ENCODE data around the gene SH3RF3.

The SH3RF3 gene

DNA sequence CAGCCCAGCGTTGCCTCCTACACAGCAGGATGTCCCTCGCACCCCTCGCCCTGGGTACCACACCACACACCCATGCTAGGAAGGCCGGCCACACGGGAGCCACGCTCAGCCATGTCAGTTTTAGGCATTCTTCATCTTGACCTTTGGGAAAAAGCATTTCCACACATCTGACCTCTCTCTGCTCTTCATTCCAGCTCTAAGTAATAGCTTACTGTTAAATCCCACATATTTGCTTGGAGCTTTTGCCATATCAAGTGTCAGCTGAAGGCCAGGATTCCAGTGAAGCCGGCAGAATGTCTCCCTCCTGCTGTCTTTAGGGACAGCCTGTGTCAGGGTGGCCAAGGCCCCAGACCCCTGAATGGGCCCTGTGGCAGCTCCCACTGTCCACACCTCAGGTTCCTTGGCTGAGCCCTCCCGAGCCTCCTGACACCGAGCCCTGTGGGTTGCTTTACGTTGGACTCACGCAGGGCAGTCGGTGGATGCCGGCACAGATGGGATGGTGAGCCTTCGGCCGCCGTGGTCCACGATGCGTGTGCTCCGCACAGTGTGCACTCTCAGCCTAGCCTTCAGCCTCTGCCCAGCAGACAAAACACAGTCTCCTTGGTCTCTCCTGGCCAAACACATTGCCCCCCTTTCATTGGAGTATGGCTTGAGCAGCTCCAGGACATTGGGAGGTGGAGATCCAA, 282.8 kb downstream of the SH3RF3 start:
- no peak for DNase-seq (ENCODE audit: low read depth in 2 of 2)

DNA sequence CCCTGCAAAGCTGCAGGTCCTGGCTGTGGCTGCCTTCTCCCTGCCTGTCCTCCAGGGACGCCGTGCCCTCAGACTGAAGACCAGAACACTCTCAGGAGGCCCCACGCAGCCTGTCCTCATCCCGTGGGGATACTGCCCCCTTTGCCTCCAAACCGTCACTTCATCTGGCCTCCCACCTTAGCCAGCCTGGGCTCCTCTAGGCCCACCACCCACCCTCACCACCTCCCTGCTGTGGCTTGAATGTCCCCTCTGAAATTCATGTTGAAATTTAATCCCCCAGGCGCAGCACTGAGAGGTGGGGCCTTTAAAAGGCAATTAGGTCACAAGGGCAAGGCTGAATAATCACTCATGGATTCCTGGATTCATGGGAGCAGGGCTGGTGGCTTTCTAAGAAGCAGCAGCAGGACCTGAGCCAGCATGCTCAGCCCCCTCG, 286.6 kb downstream of the SH3RF3 start:
- DNase-seq (ENCODE audit: low read depth in 2 of 2): no peak

DNA sequence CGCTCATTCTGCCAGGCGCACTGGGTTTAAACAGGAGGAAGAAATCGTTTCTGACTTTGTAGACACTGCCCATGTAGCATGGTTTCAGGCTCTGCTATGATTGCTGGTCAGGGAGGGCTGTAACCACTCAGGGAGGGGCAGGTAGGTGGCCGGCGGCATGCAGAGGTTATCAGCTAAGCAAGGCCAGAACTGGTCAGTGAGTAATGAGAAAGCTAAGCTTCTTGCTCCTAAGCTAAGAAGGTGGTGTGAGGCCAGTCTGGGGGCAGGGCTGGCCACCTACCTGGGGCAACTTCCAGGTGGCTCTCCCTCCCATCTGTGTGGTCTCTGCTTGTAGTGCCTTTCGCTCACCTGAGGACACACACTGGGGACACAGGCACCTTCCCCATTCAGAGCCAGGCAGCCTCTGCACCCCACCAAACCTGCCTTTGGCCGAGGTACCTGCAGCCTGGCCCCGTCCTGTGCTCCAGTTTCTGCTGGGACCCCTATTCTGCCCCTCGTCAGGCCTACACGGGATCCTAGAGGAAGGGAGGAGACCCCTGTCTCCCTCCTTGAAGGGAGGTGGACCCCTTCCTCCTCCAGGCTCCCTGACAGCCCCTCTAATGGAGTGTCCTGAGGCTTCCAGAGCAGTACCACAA, 288.8 kb downstream of the SH3RF3 start:
- DNase-seq (ENCODE audit: low read depth in 2 of 2): no peak

DNA sequence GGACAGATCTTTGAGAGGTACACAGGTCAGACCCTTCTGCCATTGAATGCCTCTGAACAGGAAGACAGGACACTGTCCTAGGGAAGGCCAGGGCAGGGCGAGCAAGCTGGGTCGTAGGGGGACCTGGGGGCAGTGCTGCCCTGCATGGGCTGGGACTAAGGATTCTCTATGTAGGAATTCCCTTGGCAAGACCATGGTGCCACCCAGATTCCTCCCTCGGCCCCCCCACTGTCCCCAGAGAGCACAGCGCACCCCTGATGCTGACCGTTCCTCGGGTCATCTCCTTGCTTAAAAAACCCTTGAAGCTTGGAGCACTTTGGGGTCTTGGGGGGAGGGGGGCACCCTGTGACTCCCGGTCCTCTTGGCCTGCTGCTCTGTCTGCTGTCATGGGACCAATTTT, 289.7 kb downstream of the SH3RF3 start:
- no peak for DNase-seq (ENCODE audit: low read depth in 2 of 2)

DNA sequence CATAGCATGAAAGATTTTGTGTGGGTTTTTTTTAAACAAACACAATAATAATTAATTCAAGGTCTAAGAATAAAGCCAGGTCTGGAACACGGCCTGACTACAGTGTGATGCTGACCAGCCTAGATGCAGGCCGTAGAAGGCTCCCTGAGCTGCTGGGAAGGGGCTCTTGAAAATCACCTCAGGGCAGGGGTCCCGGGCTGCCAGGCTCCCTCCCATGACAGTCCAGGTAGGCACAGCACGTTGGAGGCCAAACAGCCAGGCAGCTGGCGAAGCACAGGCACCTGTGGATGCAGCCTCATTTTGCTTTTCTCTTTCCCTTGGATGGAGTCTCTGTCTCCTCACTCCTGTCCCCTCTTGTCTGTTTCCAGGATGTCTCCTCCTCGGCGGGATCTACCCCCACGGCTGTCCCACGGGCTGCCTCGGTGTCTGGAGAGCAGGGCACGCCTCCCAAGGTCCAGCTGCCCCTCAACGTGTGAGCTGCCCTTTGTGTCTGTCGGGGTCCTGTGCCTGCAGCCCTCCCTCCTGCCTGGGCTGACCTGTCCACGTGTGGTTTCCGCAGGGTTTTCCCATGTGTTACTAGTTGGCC, 290.3 kb downstream of the SH3RF3 start:
- DNase-seq (ENCODE audit: low read depth in 2 of 2): no peak

DNA sequence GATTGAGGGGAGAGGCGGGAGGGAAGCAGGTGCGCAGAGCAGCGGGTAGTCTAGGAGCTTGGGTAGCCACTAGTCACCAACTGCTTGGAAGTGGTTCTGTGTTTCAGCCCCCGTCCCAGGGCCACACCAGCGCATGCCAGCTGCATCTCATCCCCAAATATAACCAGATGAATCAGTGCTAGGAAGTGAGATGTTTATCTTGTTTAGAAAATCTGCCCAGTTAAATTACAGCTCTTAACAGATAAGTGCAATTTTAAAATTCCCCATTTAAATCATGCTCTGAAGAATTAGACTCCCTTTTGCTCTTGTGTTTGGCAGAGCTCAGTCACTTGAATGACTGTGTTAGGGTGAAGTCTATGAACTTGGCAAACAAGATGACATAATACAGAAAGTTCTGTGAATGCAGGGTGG, 291.0 kb downstream of the SH3RF3 start:
- no peak for DNase-seq (ENCODE audit: low read depth in 2 of 2)

DNA sequence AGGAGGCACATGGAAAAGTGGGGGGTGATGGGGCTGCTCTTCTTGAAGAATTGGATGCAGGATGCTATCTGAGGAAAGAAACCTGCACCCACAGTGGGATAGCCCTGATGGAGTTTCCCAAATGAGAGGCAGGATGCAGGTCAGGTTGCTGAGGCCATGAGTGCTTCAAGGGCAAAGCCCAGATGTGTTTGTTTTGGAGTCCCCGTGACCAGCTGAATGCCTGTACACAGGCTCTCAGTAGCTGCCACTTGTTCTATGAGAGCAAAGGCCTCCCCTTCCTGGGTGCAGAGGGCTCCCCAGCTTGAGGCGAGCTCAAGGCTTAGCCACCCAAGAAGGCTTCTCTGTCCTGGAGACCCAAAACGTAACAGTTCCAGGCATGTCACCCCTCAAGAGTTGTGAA, 292.1 kb downstream of the SH3RF3 start:
- DNase-seq (ENCODE audit: low read depth in 2 of 2): no peak

DNA sequence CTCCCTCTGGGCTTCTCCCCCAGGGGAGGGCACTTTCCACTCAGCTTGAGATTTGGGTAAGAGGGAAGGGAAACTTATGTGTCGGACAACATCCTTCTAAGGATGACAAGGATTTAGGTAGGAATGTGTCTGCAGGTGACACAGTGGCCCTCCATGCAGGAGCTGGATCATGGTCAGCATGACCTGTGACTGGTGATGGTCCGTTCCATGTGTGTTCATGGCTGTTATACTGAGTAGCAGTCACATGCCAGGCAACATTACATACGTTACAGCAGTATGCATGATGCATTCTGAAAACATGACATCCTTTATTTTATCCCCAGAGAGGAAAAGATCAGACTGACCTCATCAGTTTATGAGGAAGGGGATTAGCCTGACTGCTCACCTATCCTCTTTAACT, 292.6 kb downstream of the SH3RF3 start:
- no peak for DNase-seq (ENCODE audit: low read depth in 2 of 2)

DNA sequence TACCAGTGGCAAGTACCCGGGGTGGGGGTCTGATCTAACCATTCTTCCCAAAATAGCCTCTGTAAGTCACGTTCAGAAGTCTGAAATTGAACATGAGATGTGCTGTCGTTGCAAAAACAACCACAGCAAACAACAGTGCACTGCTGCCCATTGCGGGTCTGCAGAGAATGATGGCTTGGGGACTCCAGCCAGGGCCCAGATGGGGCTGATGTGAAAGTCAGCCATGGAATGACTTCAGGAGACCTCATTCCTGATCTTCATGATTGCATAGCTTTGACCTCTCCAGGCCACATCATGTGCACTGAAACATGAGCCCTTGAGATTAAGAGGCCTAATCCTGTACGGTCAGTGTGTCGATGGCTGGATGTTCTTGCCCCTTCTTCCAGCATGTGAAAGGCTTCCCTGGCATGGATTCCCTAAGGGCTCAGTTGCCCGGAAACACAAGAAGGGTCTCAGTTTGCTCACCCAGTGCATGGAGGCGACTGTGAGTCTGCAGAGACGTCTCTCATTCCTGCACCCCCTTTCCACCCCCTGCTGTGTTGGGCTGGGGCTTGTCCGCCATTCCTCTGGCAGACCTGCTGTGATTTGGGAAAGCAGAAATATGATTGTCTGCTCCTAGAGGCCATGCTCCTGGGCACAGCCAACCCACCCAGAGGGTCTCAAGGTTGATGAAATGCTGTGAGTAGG, 293.2 kb downstream of the SH3RF3 start:
- DNase-seq (ENCODE audit: low read depth in 2 of 2): no peak

DNA sequence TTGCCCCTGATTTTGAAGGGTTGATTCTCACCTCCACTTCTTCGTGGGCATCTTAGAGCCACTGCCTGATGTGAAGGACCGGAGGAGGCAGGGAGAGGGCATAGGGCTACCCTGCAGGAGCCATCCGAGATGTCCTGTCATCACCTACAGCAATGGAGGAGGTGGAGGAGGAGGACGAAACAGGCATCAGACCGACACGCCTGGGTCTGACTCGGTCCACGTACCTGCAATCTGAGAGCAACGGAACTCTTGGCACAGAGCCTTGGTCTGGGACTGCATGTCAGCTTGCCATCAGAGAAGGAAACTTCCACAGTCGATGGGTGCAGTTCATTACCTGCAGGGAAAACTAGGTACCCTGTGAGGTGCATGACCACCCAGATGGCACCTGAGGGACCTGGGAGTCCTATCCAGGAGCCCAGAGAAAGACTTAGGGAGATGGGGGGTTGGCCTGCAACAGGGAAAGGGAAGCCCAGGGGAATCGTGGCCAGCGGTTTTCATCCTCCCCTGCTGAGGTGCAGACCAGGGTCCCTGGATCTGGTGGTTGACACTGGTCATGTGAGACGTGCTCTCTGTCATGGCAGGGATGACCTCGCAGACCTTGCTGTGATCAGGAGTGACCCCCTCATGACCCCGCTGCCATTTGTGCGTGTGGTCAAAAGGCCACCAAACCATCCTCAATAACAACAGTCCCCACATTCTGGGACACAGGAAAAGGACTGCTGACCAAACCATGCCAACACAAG, 293.9 kb downstream of the SH3RF3 start:
- DNase-seq (ENCODE audit: low read depth in 2 of 2): no peak

DNA sequence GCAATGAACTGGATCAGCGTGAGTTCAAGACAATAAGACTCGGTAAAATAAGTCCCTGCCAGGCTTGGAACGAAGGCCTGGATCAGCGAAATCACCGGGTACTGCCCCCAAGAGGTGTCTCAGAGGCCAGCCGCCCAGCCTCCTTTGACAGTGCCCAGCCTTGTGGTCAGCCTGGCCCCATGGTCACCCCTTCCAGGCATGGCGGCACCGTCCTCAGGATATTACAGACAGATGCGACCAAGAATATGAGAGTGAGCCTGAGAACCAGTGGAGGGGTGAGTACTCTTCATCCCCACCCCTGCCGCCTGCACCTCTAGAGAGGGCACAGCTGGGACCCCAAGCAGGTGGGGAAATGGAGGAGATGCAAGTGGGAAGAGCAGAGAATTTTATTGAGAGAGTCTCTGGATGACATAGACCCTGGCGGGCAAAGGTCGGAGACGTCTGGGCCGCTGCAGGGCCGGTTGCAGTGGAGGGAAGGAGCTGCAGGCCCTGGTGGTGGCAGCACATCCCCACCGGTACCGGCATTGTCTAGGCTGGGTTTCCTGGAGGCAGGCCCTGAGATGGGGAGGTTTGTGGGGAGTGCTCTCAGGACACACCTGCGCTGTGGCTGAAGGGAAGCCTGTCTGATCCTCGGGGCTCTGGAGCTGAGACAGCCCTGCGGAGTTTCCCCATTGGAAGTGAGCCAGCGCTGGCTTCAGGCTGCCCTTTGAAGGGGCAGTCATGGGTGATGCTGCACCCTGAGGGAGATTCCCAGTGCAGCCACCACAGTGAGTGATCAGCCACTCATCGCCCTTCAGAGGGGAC, 294.8 kb downstream of the SH3RF3 start:
- DNase-seq (ENCODE audit: low read depth in 2 of 2): no peak

DNA sequence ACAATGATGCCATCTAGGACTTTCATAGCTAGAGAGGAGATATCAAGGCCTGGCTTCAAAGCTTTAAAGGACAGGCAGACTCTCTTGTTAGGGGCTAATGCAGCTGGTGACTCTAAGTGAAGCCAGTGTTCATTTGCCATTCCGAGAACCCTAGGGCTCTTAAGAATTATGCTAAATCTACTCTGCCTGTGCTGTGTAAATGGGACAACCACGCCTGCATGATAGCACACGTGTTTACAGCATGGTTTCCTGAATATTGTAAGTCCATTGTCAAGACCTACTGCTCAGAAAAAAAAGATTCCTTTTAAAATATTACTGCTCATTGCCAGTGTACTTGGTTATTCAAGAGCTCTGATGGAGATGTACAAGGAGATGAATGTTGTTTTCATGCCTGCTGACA, 296.4 kb downstream of the SH3RF3 start:
- DNase-seq (ENCODE audit: low read depth in 2 of 2): no peak

DNA sequence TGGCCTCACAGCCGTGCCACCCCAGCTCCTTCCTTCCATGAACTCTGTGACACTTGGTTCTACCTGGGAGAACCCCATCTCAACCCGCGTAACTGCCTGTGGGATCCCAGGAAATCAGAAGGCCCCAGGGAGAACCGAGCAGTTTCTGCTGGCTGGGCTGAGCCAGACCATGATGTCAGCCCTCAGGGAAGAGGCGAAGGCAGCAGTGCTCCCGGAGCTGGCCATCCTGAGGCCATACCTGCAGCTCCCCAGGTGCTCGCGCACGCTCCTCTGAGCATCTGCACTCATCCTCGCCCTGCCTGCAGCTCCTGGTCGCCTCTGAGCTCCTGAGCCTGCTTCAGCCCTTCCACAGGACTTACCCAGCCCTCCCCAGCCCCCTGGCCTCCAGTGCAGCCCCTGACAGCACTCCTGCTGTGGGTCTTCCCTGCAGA, 298.7 kb downstream of the SH3RF3 start:
- DNase-seq (ENCODE audit: low read depth in 2 of 2): no peak

DNA sequence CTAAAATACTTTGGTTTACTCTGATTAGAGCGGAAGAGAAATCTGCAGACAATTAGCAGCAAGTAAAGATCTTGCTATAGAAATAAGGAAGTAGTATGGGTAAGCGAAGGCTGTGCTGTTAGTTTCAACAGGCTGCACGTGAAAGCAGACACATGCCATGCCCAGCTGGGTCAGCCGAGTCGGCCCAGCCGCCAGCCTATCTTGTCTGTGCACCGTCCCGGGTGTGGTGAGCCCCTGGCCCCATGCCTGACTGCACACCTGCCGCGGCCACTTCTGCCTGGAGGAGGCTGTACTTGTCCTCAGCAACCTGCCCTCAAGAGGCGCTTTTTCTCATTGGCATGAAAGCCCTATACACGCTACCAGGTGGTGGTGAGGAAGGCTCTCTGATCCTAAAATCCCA, 299.3 kb downstream of the SH3RF3 start:
- DNase-seq (ENCODE audit: low read depth in 2 of 2): no peak

DNA sequence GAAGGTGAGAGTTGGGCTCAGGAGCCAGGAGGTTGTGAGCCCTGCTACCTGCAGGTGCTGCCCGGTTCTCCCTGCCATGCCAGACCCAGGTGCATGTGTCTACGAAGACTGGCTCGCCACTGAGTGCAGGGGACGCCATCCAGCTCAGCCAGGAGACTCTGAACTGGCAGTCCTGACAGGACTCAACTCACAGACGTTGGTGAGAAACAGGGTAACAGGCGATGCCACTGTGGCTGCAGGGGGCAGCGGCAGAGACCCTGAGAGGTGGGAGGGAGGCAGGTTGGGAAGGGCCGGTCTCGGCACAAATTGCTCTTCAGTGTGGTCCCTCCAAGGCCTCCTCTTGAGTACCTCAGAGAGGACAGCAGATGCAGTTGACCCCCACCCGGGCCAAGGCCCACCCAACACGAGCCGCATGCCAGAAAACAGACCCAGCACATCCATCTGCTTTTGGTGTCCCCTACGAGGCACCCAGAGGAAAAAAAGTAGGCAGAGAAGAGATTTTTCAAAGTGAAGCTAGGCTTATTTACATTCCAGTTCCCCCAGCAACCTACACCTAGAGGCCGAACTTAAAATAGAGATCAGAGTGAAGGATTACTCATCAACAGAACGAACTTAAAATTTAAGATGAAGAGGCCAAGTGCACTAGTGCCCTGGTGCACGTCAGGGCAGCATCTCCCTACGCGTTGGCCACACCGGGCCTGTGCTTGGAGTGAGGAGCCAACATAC, 300.0 kb downstream of the SH3RF3 start:
- no peak for DNase-seq (ENCODE audit: low read depth in 2 of 2)

DNA sequence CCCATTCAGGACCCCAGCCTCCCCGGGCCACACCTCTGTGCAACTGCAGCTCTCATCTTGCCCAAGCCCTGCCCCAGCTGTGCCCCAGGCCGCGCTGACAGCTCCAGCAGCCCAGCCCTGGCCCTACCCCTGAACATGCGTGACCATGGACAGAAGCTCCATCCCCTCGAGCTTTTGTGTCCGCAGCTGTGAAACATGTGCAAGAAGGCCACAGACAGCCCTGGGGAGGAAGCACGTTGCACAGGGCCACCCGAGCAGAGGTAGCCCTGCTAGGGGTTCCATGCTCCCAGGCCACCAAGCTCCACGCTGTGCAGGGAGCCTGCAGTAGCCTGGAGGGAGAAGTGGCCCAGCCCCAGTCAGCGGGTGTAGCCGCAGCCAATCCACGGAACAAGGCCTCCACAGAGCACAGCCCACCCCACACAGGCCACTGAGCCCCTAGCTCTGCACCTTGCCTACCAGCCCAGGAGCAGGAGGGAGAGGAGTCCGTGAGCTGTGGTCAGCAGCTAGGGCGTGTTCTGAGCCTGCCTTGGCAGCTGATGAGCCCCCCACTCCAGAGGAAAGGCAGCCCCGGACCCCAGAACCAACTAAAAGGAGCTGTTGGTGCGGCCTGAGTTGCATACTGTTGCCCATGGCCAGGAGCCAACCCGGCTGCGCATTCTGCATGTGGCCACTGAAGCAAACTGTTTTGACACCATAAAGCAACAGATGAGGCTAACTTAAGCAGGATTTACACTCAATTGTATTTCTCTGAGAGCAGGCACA, 300.7 kb downstream of the SH3RF3 start:
- no peak for DNase-seq (ENCODE audit: low read depth in 2 of 2)

DNA sequence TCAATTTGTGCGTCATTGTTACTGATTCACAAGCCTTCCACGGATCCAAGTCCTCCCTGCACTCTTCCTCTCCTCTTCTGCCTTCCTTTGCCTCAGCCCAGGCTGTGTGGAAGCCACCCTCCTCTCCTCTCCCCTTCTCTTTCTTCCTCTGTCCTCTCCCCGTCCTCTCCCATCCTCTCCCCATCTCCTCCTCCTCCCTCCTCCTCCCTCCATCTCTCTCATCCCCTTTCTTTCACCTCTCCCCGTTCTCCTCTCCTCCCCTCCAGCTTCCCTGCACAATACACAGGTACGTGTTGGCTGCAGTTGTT, 301.3 kb downstream of the SH3RF3 start:
- DNase-seq (ENCODE audit: low read depth in 2 of 2): no peak

DNA sequence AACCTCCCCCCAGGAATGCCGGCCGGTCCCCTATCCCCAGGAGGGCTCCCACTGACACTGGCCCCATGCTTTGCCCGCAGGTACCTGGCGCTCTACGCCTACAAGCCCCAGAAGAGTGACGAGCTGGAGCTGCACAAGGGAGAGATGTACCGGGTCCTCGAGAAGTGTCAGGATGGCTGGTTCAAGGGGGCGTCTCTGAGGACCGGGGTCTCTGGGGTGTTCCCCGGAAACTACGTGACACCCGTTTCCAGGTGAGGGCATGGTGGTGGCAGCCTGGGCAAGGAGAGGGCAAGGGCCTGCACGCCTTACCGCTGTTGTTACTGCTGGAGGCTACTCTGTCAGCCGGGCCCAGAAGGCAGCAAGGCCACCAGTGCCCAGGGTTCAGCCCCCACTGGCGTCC, 303.4 kb downstream of the SH3RF3 start:
- DNase-seq (ENCODE audit: low read depth in 2 of 2): no peak

DNA sequence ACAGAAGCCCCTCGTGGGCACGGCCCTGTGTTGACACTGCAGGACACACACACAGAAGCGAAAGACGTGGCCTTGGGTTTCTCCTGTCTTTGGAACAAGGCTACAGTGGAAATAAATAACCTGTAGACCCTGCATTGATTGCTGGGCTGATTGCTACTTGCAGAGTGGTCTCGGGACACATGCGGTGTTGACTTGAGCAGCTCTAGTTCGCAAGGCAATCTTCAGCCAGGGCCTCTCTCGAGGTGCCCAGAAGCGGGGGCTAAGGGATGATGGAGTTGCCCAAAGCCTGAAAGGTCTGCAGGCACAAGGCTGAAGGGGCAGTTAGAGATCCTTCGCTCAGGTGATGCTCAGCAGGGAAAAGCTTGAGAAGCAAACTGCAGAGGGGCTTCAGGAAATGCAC, 304.5 kb downstream of the SH3RF3 start:
- DNase-seq (ENCODE audit: low read depth in 2 of 2): no peak

DNA sequence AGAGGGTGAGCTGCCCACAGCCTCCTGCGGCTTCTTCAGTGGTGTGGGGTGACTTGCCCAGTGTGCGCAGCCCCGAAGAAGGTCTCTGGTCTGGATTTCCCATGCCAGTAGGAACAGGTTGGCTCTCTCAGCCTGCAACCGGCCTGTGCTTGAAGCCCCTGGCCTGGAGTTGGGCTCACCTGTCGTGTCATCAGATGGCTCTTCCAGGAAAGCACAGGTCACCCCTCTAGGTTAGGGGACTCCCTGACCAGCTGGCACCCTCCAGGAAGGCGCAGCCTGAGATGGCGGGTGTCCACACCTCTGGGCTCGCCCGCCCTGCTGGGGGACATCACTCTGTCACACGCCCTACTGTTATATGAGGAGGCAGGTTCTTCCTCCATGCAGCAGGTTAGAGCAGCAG, 304.9 kb downstream of the SH3RF3 start:
- no peak for DNase-seq (ENCODE audit: low read depth in 2 of 2)

All from fibroblast of skin of left biceps (primary cell).